PC-9 (cell line): ENCODE results near the gene PRKAA2.

Experiments used
- EZH2 ChIP-seq: fragments of 200-600 bp; sonication (generic); IDR thresholded peaks from 2 replicates; pipeline ENCODE4 v1.8.0; 2017; ENCODE audit warnings: antibody characterized with exemption, low read depth
- TF ChIP-seq, protein P1 (sequence below): fragments of 200-600 bp; sonication (generic); conservative IDR thresholded peaks from 2 replicates; pipeline ENCODE4 v1.6.1; 2017; ENCODE audit warnings: mixed run types, antibody characterized with exemption, mild to moderate bottlenecking, moderate library complexity

DNA sequence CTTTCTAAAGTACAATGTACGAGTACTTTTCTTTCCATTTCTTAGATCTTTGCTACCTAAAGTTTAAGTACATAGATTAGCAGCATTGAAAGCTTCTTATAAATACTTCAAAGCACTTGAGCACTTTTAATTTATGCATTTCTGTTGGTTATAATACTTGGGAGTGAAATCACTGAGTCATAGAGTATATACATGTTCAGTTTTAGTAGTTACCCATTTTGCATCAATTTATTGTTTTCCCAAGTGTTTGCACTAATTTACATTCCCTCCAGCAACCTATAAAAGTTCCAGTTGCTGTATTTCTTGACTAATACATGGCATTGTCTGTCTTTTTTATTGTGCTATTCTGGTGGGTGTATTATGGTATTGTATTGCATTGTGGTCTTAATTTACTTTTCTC, 20.3 kb downstream of the PRKAA2 start:
- TF ChIP-seq, protein P1, sequence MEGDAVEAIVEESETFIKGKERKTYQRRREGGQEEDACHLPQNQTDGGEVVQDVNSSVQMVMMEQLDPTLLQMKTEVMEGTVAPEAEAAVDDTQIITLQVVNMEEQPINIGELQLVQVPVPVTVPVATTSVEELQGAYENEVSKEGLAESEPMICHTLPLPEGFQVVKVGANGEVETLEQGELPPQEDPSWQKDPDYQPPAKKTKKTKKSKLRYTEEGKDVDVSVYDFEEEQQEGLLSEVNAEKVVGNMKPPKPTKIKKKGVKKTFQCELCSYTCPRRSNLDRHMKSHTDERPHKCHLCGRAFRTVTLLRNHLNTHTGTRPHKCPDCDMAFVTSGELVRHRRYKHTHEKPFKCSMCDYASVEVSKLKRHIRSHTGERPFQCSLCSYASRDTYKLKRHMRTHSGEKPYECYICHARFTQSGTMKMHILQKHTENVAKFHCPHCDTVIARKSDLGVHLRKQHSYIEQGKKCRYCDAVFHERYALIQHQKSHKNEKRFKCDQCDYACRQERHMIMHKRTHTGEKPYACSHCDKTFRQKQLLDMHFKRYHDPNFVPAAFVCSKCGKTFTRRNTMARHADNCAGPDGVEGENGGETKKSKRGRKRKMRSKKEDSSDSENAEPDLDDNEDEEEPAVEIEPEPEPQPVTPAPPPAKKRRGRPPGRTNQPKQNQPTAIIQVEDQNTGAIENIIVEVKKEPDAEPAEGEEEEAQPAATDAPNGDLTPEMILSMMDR, result no peak
- TF ChIP-seq EZH2, result no peak
